ENCODE data around the gene TSEN2.

- no peak for TF ChIP-seq CTCF (IDR thresholded peaks at IDR 0.05; ENCODE audit: insufficient read depth, low read length, poor library complexity, severe bottlenecking)
- TF ChIP-seq EZH2phosphoT487 (conservative IDR thresholded peaks at IDR 0.05; ENCODE audit: low read length): no peak
Measured at GRCh38 chr3:12470111-12470510, 14.2 kb upstream of the TSEN2 start.
